Trophoblast cell (in vitro differentiated cells and primary cell): ENCODE results near the gene ATXN1L.

Source experiments
- DNase-seq, 2 donors: peaks; one replicate each; pipeline ENCODE4 v3.0.0-alpha.2; 2016
- H2AFZ ChIP-seq: 2 replicates; pipeline ENCODE4 v1.6.1; 2013; ENCODE audit warnings: low read length, moderate library complexity, mild to moderate bottlenecking; ENCODE audit not compliant: insufficient read depth, poor library complexity
- H2AK5ac ChIP-seq: 2 replicates; pipeline ENCODE4 v1.6.1; 2013; ENCODE audit warnings: mild to moderate bottlenecking, low read length
- H2BK120ac ChIP-seq: 2 replicates; pipeline ENCODE4 v1.6.1; 2013; ENCODE audit warnings: low read length, mild to moderate bottlenecking, moderate library complexity; ENCODE audit not compliant: insufficient read depth, poor library complexity
- H2BK12ac ChIP-seq: 2 replicates; pipeline ENCODE4 v1.6.1; 2013; ENCODE audit warnings: mild to moderate bottlenecking, low read length, moderate library complexity
- H2BK5ac ChIP-seq: 2 replicates; pipeline ENCODE4 v1.6.1; 2013; ENCODE audit warnings: low read length, low read depth, moderate library complexity, mild to moderate bottlenecking; ENCODE audit not compliant: poor library complexity
- H3K14ac ChIP-seq: 2 replicates; pipeline ENCODE4 v1.6.1; 2013; ENCODE audit warnings: mild to moderate bottlenecking, low read length
- H3K18ac ChIP-seq: 2 replicates; pipeline ENCODE4 v1.6.1; 2013; ENCODE audit warnings: mild to moderate bottlenecking, low read length
- H3K23ac ChIP-seq: 2 replicates; pipeline ENCODE4 v1.6.1; 2013; ENCODE audit warnings: low read length
- H3K27ac ChIP-seq: 2 replicates; pipeline ENCODE4 v1.5.1; 2013; ENCODE audit warnings: low read depth, mild to moderate bottlenecking, inconsistent platforms, low read length, moderate library complexity
- H3K27me3 ChIP-seq: 2 replicates; pipeline ENCODE4 v1.6.1; 2013; ENCODE audit warnings: inconsistent platforms, mild to moderate bottlenecking, low read length, moderate library complexity; ENCODE audit not compliant: insufficient read depth
- H3K36me3 ChIP-seq, 2 experiments: 1 replicate in 1 of 2; 2 replicates in 1 of 2; pipeline ENCODE4 v1.6.1; 2013; ENCODE audit warnings: low read length in 2 of 2, mild to moderate bottlenecking in 2 of 2, moderate library complexity in 1 of 2; ENCODE audit not compliant: insufficient read depth in 2 of 2, control insufficient read depth in 1 of 2
- H3K4ac ChIP-seq: 2 replicates; pipeline ENCODE4 v1.6.1; 2013; ENCODE audit warnings: low read depth, mild to moderate bottlenecking, low read length, moderate library complexity
- H3K4me1 ChIP-seq, 2 experiments: 1 replicate in 1 of 2; 2 replicates in 1 of 2; pipeline ENCODE4 v1.6.1; 2013; ENCODE audit warnings: low read length in 2 of 2, mild to moderate bottlenecking in 2 of 2, moderate library complexity in 1 of 2; ENCODE audit not compliant: insufficient read depth in 2 of 2, control insufficient read depth in 1 of 2
- H3K4me2 ChIP-seq: 2 replicates; pipeline ENCODE4 v1.6.1; 2013; ENCODE audit warnings: inconsistent platforms, mild to moderate bottlenecking, low read length, moderate library complexity
- H3K4me3 ChIP-seq: 2 replicates; pipeline ENCODE4 v1.5.1; 2013; ENCODE audit warnings: mild to moderate bottlenecking, low read depth, low read length, inconsistent platforms
- H3K79me1 ChIP-seq: one replicate; pipeline ENCODE4 v1.6.1; 2013; ENCODE audit warnings: low read length
- H3K79me2 ChIP-seq: 2 replicates; pipeline ENCODE4 v1.6.1; 2013; ENCODE audit warnings: low read length, mild to moderate bottlenecking; ENCODE audit not compliant: control insufficient read depth, insufficient read depth, poor library complexity
- H3K9ac ChIP-seq: 2 replicates; pipeline ENCODE4 v1.6.1; 2013; ENCODE audit warnings: mild to moderate bottlenecking, low read length
- H3K9me3 ChIP-seq: 2 replicates; pipeline ENCODE4 v1.6.1; 2013; ENCODE audit warnings: low read depth, mild to moderate bottlenecking, control low read depth, inconsistent platforms, low read length; ENCODE audit not compliant: insufficient read depth
- H4K12ac ChIP-seq: 2 replicates; pipeline ENCODE4 v1.6.1; 2013; ENCODE audit warnings: low read depth, mild to moderate bottlenecking, low read length, moderate library complexity
- H4K8ac ChIP-seq: 2 replicates; pipeline ENCODE4 v1.6.1; 2013; ENCODE audit warnings: low read depth, mild to moderate bottlenecking, low read length, moderate library complexity
- H4K91ac ChIP-seq: one replicate; pipeline ENCODE4 v1.6.1; 2013; ENCODE audit warnings: low read depth, mild to moderate bottlenecking, low read length, moderate library complexity
- WGBS: extraction: QIAGEN DNeasy Blood & Tissue Kit; methylation state at CpG from one replicate; pipeline ENCODE4 v1.1.7; 2013; ENCODE audit warnings: missing lambda C conversion rate; ENCODE audit not compliant: insufficient read length, insufficient coverage; ENCODE audit errors: extremely low coverage; 5-methylcytosine and 5-hydroxymethylcytosine counted together

Gene ATXN1L

GRCh38 chr16:71852158-71852557 is 6.4 kb downstream of the ATXN1L start:
- H3K18ac ChIP-seq = no peak overlapping the region
- H4K12ac ChIP-seq = no peak overlapping the region
- no peak overlapping the region for H3K4ac ChIP-seq
- H3K4me2 ChIP-seq = no peak overlapping the region
- H3K79me2 ChIP-seq = no peaks in the 10 kb centered on the region
- no CpG with 5 or more reads among the region's 3 CpGs for WGBS
- H3K4me3 ChIP-seq = no peak overlapping the region
- H2BK120ac ChIP-seq = no peak overlapping the region
- H4K91ac ChIP-seq = no peak overlapping the region
- no peak overlapping the region for H4K8ac ChIP-seq
- H3K27me3 ChIP-seq = no peaks in the 10 kb centered on the region
- no peak overlapping the region for H2BK12ac ChIP-seq
- no peak overlapping the region for H3K9ac ChIP-seq
- H3K14ac ChIP-seq = no peak overlapping the region
- no peak overlapping the region for H2AFZ ChIP-seq
- H2BK5ac ChIP-seq = no peak overlapping the region
- H3K27ac ChIP-seq = no peak overlapping the region
- DNase-seq = no peak
- H3K9me3 ChIP-seq = no peaks in the 10 kb centered on the region
- no peaks in the 10 kb centered on the region for H3K79me1 ChIP-seq
- H3K23ac ChIP-seq = no peak overlapping the region
- H2AK5ac ChIP-seq = no peak overlapping the region
- peaks cover 32 to 48% of the 10 kb centered on the region in 2 experiments for H3K36me3 ChIP-seq
- peaks cover 11 to 16% of the 10 kb centered on the region in 2 experiments for H3K4me1 ChIP-seq

- WGBS = no CpG with 5 or more reads among the region's 4 CpGs
- no peak overlapping the region for H2BK120ac ChIP-seq
- no peak overlapping the region for H2AK5ac ChIP-seq
Measured at GRCh38 chr16:71852561-71852960, 6.8 kb downstream of the ATXN1L start.

GRCh38 chr16:71853413-71853812 is 7.6 kb downstream of the ATXN1L start:
- Histone ChIP-seq H2AK5ac (no peak overlapping the region), H4K91ac (no peak overlapping the region), H3K4me1 (peaks cover 11 to 16% of the 10 kb centered on the region in 2 experiments), H3K4me2 (no peak overlapping the region), H3K79me1 (no peaks in the 10 kb centered on the region), H3K18ac (no peak overlapping the region), H3K14ac (no peak overlapping the region), H4K8ac (no peak overlapping the region), H3K4ac (no peak overlapping the region), H3K4me3 (no peak overlapping the region), H2AFZ (no peak overlapping the region), H3K9ac (no peak overlapping the region), H3K27ac (no peak overlapping the region), H2BK120ac (no peak overlapping the region), H3K9me3 (no peaks in the 10 kb centered on the region), H4K12ac (no peak overlapping the region), H2BK12ac (no peak overlapping the region), H3K27me3 (no peaks in the 10 kb centered on the region), H3K23ac (no peak overlapping the region), H3K79me2 (no peaks in the 10 kb centered on the region), H3K36me3 (peaks cover 32 to 48% of the 10 kb centered on the region in 2 experiments), H2BK5ac (no peak overlapping the region)
- WGBS = no CpG with 5 or more reads among the region's 4 CpGs
- no peak for DNase-seq

More at GRCh38 chr16:71852561-71852960, 6.8 kb downstream of the ATXN1L start:
- DNase-seq = no peak
- H3K79me2 ChIP-seq = no peaks in the 10 kb centered on the region
- no peak overlapping the region for H4K12ac ChIP-seq
- no peak overlapping the region for H2BK12ac ChIP-seq
- H3K27me3 ChIP-seq = no peaks in the 10 kb centered on the region
- H3K9me3 ChIP-seq = no peaks in the 10 kb centered on the region
- no peak overlapping the region for H4K91ac ChIP-seq
- H3K23ac ChIP-seq = no peak overlapping the region
- no peak overlapping the region for H3K4ac ChIP-seq
- peaks cover 11 to 16% of the 10 kb centered on the region in 2 experiments for H3K4me1 ChIP-seq
- no peak overlapping the region for H3K4me2 ChIP-seq
- no peak overlapping the region for H2AFZ ChIP-seq
- H2BK5ac ChIP-seq = no peak overlapping the region
- no peak overlapping the region for H4K8ac ChIP-seq
- no peak overlapping the region for H3K27ac ChIP-seq
- H3K4me3 ChIP-seq = no peak overlapping the region
- no peak overlapping the region for H3K18ac ChIP-seq
- no peak overlapping the region for H3K14ac ChIP-seq
- H3K79me1 ChIP-seq = no peaks in the 10 kb centered on the region
- H3K9ac ChIP-seq = no peak overlapping the region
- H3K36me3 ChIP-seq = peaks cover 32 to 48% of the 10 kb centered on the region in 2 experiments

GRCh38 chr16:71854369-71854948 is 8.7 kb downstream of the ATXN1L start:
- H4K12ac ChIP-seq = no peak overlapping the region
- H3K27ac ChIP-seq = peak overlapping the region; percentile 15
- H3K9ac ChIP-seq = no peak overlapping the region
- H3K18ac ChIP-seq = no peak overlapping the region
- H2AFZ ChIP-seq = no peak overlapping the region
- WGBS = no CpG with 5 or more reads among the region's 4 CpGs
- H2BK120ac ChIP-seq = no peak overlapping the region
- no peak overlapping the region for H2BK5ac ChIP-seq
- peaks cover 11 to 16% of the 10 kb centered on the region in 2 experiments for H3K4me1 ChIP-seq
- no peak overlapping the region for H2AK5ac ChIP-seq
- H3K36me3 ChIP-seq = peaks cover 28 to 42% of the 10 kb centered on the region in 2 experiments
- no peaks in the 10 kb centered on the region for H3K9me3 ChIP-seq
- H3K23ac ChIP-seq = no peak overlapping the region
- H3K4ac ChIP-seq = no peak overlapping the region
- no peak overlapping the region for H3K14ac ChIP-seq
- H2BK12ac ChIP-seq = no peak overlapping the region
- H3K27me3 ChIP-seq = no peaks in the 10 kb centered on the region
- H4K8ac ChIP-seq = no peak overlapping the region
- peak in 1 of 2 donors; percentile 26 for DNase-seq
- H3K4me3 ChIP-seq = no peak overlapping the region
- H3K79me1 ChIP-seq = no peaks in the 10 kb centered on the region
- H4K91ac ChIP-seq = no peak overlapping the region
- H3K79me2 ChIP-seq = no peaks in the 10 kb centered on the region
- H3K4me2 ChIP-seq = no peak overlapping the region
